Fibroblast of villous mesenchyme (primary cell): Measurements from ENCODE around the gene PTPRM. TPM values are rescaled to one million over a fixed set of nuclear protein-coding genes. Genes with fewer than 3 reads are reported as not detected.
A peak's percentile ranks its signal among the peaks of the same experiment; 100 is the strongest.

ENCODE experiments used
- DNase-seq: peaks from one replicate; pipeline ENCODE4 v3.0.0-alpha.2; 2010; ENCODE audit warnings: low read depth
- H3K4me3 ChIP-seq: 2 replicates; pipeline ENCODE4 v1.5.1; 2011; ENCODE audit warnings: low read depth, mild to moderate bottlenecking, low read length
- total RNA-seq: library from RNA; depleted of rRNA; stranded (reverse); fragments of >200 nt; gene quantifications from 2 replicates; pipeline ENCODE4 v1.2.3, GENCODE V29; 2012
- TF ChIP-seq, protein P1 (sequence below): IDR thresholded peaks from 2 replicates; pipeline ENCODE4 v1.5.1; 2012; ENCODE audit warnings: low read depth, mild to moderate bottlenecking, low read length; ENCODE audit not compliant: insufficient read depth

The PTPRM gene
- total RNA-seq, 1 donor: 56.1 TPM

GRCh38 chr18:7681298-7681697, 114.2 kb downstream of the PTPRM start:
- TF ChIP-seq, protein P1, sequence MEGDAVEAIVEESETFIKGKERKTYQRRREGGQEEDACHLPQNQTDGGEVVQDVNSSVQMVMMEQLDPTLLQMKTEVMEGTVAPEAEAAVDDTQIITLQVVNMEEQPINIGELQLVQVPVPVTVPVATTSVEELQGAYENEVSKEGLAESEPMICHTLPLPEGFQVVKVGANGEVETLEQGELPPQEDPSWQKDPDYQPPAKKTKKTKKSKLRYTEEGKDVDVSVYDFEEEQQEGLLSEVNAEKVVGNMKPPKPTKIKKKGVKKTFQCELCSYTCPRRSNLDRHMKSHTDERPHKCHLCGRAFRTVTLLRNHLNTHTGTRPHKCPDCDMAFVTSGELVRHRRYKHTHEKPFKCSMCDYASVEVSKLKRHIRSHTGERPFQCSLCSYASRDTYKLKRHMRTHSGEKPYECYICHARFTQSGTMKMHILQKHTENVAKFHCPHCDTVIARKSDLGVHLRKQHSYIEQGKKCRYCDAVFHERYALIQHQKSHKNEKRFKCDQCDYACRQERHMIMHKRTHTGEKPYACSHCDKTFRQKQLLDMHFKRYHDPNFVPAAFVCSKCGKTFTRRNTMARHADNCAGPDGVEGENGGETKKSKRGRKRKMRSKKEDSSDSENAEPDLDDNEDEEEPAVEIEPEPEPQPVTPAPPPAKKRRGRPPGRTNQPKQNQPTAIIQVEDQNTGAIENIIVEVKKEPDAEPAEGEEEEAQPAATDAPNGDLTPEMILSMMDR: no peak
- peak; percentile 2 for DNase-seq
- H3K4me3 ChIP-seq: no peak overlapping the region

DNA sequence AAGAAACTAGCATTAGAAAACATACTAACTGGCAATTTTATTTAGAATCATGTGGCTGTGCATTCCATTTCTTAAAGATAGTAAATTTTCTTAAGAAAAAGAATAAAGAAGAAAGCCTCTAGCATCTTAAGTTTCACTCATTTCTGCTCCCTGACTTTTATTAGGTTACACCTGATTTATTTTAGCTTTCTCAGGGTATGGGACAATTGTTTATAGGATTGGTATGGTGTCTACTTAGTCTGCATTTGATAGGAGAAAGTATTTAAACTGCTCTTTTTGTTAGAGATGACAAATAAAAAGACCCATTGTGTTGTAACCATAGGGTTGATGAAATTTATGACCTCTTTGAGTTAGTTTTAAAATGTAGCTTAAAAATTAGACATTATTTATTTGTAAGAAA, 115.2 kb downstream of the PTPRM start:
- DNase-seq: no peak
- no peak overlapping the region for H3K4me3 ChIP-seq
- TF ChIP-seq, protein P1: no peak

DNA sequence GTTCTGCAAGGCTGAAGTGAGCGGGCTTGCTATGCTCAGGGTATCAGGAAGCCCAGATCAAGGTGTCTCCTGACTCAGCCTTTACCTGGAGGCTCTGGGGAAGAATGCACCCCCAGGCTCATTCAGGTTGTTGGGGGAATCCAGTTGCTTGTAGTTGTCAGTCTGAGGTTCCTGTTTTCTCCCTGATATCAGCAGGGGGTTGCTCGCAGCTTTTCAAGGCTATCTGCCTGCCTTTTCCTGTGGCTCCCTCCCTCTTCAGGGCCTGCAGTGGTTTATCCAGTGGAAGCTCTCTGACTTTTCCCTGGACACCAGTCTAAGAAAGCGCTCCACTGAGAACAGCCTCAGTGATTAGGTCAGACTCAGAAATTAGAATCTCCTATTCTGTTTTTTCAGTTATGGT, 116.6 kb downstream of the PTPRM start:
- TF ChIP-seq, protein P1: no peak
- DNase-seq: no peak

DNA sequence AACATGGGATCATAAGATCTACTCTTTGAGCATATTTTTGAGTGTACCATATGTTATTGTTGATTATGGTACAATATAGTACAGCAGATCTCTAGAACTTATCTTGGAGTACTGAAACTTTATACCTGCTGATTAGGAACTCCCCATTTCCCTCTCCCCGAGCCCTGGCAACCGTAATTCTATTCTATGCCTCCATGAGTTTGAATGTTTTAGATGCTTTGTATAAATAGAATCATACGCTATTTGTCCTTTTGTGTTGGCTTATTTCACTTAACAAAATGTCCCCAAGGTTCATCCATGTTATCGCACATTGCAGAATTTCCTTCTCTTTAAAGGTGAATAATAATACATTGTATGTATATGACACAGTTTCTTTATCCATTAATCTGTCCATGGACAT, 117.2 kb downstream of the PTPRM start:
- no peak for DNase-seq
- TF ChIP-seq, protein P1: no peak

More for the DNA sequence above, 116.6 kb downstream of the PTPRM start:
- no peak overlapping the region for H3K4me3 ChIP-seq

GRCh38 chr18:7684966-7685365, 117.8 kb downstream of the PTPRM start:
- no peak for DNase-seq
- H3K4me3 ChIP-seq: no peak overlapping the region
- TF ChIP-seq, protein P1: no peak

More for the DNA sequence above, 117.2 kb downstream of the PTPRM start:
- no peak overlapping the region for H3K4me3 ChIP-seq

- H3K4me3 ChIP-seq: no peak overlapping the region
- no peak for DNase-seq
- TF ChIP-seq, protein P1: no peak
Measured at GRCh38 chr18:7686278-7686677, 119.2 kb downstream of the PTPRM start.

- DNase-seq: no peak
- no peak overlapping the region for H3K4me3 ChIP-seq
- TF ChIP-seq, protein P1: no peak
Measured at GRCh38 chr18:7688580-7688979, 121.5 kb downstream of the PTPRM start.
